ENCODE results near the gene S1PR2. TPM values are rescaled to one million over a fixed set of nuclear protein-coding genes. Genes with fewer than 3 reads are reported as not detected.
A peak's percentile ranks its signal among the peaks of the same experiment; 100 is the strongest.

S1PR2 gene
- total and polyA plus RNA-seq, 2 donors from 2014 or later: 1.5 to 6.3 TPM

GRCh38 chr19:10271543-10272086, 40.5 kb upstream of the S1PR2 start:
- FAIRE-seq (no peak), DNase-seq (peak in 2 of 5 donors; percentile 54 to 70)
- no peak overlapping the region for H3K9ac ChIP-seq (ENCODE audit: low read length in 3 of 3)
- intact Hi-C loops (cut with DNase I): no loop called here
- H3K9me3 ChIP-seq (ENCODE audit: control insufficient read depth in 2 of 3, insufficient read depth in 1 of 3, low read length in 3 of 3): no peaks in the 10 kb centered on the region
- H3K27ac ChIP-seq (ENCODE audit: low read depth in 2 of 2, low read length in 2 of 2): peak overlapping the region; percentile 87 to 90
- H3K4me1 ChIP-seq (ENCODE audit: control insufficient read depth in 2 of 3, insufficient read depth in 2 of 3, low read depth in 1 of 3, low read length in 3 of 3): peaks cover 0 to 9% (median 0%) of the 10 kb centered on the region in 3 donors
- H3K27me3 ChIP-seq (ENCODE audit: control insufficient read depth, insufficient read depth, low read length): peaks cover 9% of the 10 kb centered on the region
- peaks cover 0 to 5% (median 0%) of the 10 kb centered on the region in 3 donors for H3K36me3 ChIP-seq (ENCODE audit: control insufficient read depth in 2 of 3, insufficient read depth in 3 of 3, low read length in 3 of 3)
- peak overlapping the region; percentile 16 to 61 (median 61) for H3K4me3 ChIP-seq (ENCODE audit: low read length in 3 of 3)
- no peak for TF ChIP-seq CTCF (IDR thresholded peaks at IDR 0.05; ENCODE audit: borderline replicate concordance, extremely low read depth, insufficient read depth)

GRCh38 chr19:10270616-10271394, 39.7 kb upstream of the S1PR2 start, which contains the start of gene ICAM1:
ICAM1 (plus strand) TSS chr19:10271120; CDS start chr19:10271160, 40 bp downstream.
- intact Hi-C loops (cut with DNase I): no loop called here
- peak; percentile 59 to 96 (median 67) for DNase-seq

GRCh38 chr19:10270180-10270615, 39.1 kb upstream of the S1PR2 start:
- intact Hi-C loops (cut with DNase I): no loop called here
- Histone ChIP-seq H3K27me3 (ENCODE audit: control insufficient read depth, insufficient read depth, low read length) (peaks cover 9% of the 10 kb centered on the region), H3K36me3 (ENCODE audit: control insufficient read depth in 2 of 3, insufficient read depth in 3 of 3, low read length in 3 of 3) (peaks cover 0 to 5% (median 0%) of the 10 kb centered on the region in 3 donors), H3K4me1 (ENCODE audit: control insufficient read depth in 2 of 3, insufficient read depth in 2 of 3, low read depth in 1 of 3, low read length in 3 of 3) (peaks cover 0 to 9% (median 0%) of the 10 kb centered on the region in 3 donors), H3K4me3 (ENCODE audit: low read length in 3 of 3) (peak overlapping the region in 2 of 3 donors; percentile 61), H3K27ac (ENCODE audit: low read depth in 2 of 2, low read length in 2 of 2) (peak overlapping the region; percentile 87 to 90), H3K9ac (ENCODE audit: low read length in 3 of 3) (peak overlapping the region in 2 of 3 donors; percentile 55 to 65), H3K9me3 (ENCODE audit: control insufficient read depth in 2 of 3, insufficient read depth in 1 of 3, low read length in 3 of 3) (no peaks in the 10 kb centered on the region)
- TF ChIP-seq CTCF (IDR thresholded peaks at IDR 0.05; ENCODE audit: borderline replicate concordance, extremely low read depth, insufficient read depth): no peak
- DNase-seq (peak in 3 of 5 donors; percentile 46 to 91 (median 57)), FAIRE-seq (no peak)

More at GRCh38 chr19:10270616-10271394, 39.7 kb upstream of the S1PR2 start, which contains the start of gene ICAM1:
- FAIRE-seq: no peak
- H3K27ac ChIP-seq (ENCODE audit: low read depth in 2 of 2, low read length in 2 of 2): peak within 1 kb of the TSS; percentile 87 to 90
- peak within 1 kb of the TSS in 2 of 3 donors; percentile 55 to 65 for H3K9ac ChIP-seq (ENCODE audit: low read length in 3 of 3)
- peak within 1 kb of the TSS; percentile 16 to 61 (median 61) for H3K4me3 ChIP-seq (ENCODE audit: low read length in 3 of 3)
- no peak for TF ChIP-seq CTCF (IDR thresholded peaks at IDR 0.05; ENCODE audit: borderline replicate concordance, extremely low read depth, insufficient read depth)
- no peaks in the 10 kb centered on the region for H3K9me3 ChIP-seq (ENCODE audit: control insufficient read depth in 2 of 3, insufficient read depth in 1 of 3, low read length in 3 of 3)
- peaks cover 0 to 5% (median 0%) of the 10 kb centered on the region in 3 donors for H3K36me3 ChIP-seq (ENCODE audit: control insufficient read depth in 2 of 3, insufficient read depth in 3 of 3, low read length in 3 of 3)
- H3K4me1 ChIP-seq (ENCODE audit: control insufficient read depth in 2 of 3, insufficient read depth in 2 of 3, low read depth in 1 of 3, low read length in 3 of 3): peaks cover 0 to 9% (median 0%) of the 10 kb centered on the region in 3 donors
- H3K27me3 ChIP-seq (ENCODE audit: control insufficient read depth, insufficient read depth, low read length): peaks cover 9% of the 10 kb centered on the region

Measured in kidney (tissue), 14 donors.